SU-DHL-6 (cell line): ENCODE data around the gene SCN8A.

Source experiments
- H2AFZ ChIP-seq: fragments of 200-600 bp; sonication (generic); 2 replicates; pipeline ENCODE4 v1.6.1; 2014; ENCODE audit warnings: low read depth, mild to moderate bottlenecking, moderate library complexity, mixed read lengths, antibody characterized with exemption, low read length; ENCODE audit not compliant: severe bottlenecking
- H3F3A ChIP-seq: fragments of 200-600 bp; shearing (Covaris generic); 2 replicates; pipeline ENCODE4 v1.6.0; 2016; ENCODE audit warnings: antibody characterized with exemption, mild to moderate bottlenecking; ENCODE audit not compliant: insufficient read depth
- H3K27ac ChIP-seq: fragments of 200-600 bp; sonication (generic); 2 replicates; pipeline ENCODE4 v1.5.1; 2016; ENCODE audit warnings: low read depth, mild to moderate bottlenecking, low read length, moderate library complexity, mixed read lengths
- H3K27me3 ChIP-seq: fragments of 200-600 bp; sonication (generic), shearing (Covaris generic); 2 replicates; pipeline ENCODE4 v1.6.0; 2014; ENCODE audit warnings: mild to moderate bottlenecking, low read length
- H3K36me3 ChIP-seq: fragments of 200-600 bp; sonication (generic); 2 replicates; pipeline ENCODE4 v1.6.1; 2014; ENCODE audit warnings: mild to moderate bottlenecking, low read length, mixed read lengths
- H3K4me2 ChIP-seq: fragments of 300-600, 200-600 bp; shearing (Covaris generic), sonication (generic); 2 replicates; pipeline ENCODE4 v1.6.0; 2014; ENCODE audit warnings: low read length, low read depth, mild to moderate bottlenecking; ENCODE audit not compliant: poor library complexity, severe bottlenecking
- H3K4me3 ChIP-seq: fragments of 200-600 bp; sonication (generic); 2 replicates; pipeline ENCODE4 v1.5.1; 2014; ENCODE audit warnings: antibody characterized with exemption, low read length, mild to moderate bottlenecking, mixed read lengths; ENCODE audit not compliant: insufficient read depth, poor library complexity, severe bottlenecking
- H3K79me2 ChIP-seq: fragments of 200-600 bp; sonication (generic); 2 replicates; pipeline ENCODE4 v1.6.1; 2014; ENCODE audit warnings: mild to moderate bottlenecking, low read length, moderate library complexity; ENCODE audit not compliant: insufficient read depth
- H3K9ac ChIP-seq: fragments of 200-600 bp; sonication (generic); 2 replicates; pipeline ENCODE4 v1.7.0; 2014; ENCODE audit warnings: mild to moderate bottlenecking, low read length
- H3K9me2 ChIP-seq: fragments of 200-600 bp; sonication (generic); replicated peaks from 2 replicates; pipeline ENCODE4 v1.6.1; 2014; ENCODE audit warnings: low read length; ENCODE audit not compliant: insufficient read depth
- H3K9me3 ChIP-seq: fragments of 200-600 bp; sonication (generic); 2 replicates; pipeline ENCODE4 v1.6.1; 2014; ENCODE audit warnings: low read length, mixed read lengths; ENCODE audit not compliant: insufficient read depth
- H4K20me1 ChIP-seq: fragments of 200-600 bp; sonication (generic); 2 replicates; pipeline ENCODE4 v1.6.1; 2014; ENCODE audit warnings: low read depth, mild to moderate bottlenecking, antibody characterized with exemption, low read length, moderate library complexity, mixed read lengths
- CTCF ChIP-seq: fragments of 200-600 bp; sonication (generic); IDR thresholded peaks from one replicate; pipeline ENCODE4 v1.5.1; 2017; ENCODE audit warnings: antibody characterized with exemption, mild to moderate bottlenecking, low read length, moderate library complexity; ENCODE audit not compliant: insufficient read depth, poor library complexity, severe bottlenecking
- EZH2phosphoT487 ChIP-seq: fragments of 200-600 bp; sonication (generic), shearing (Covaris generic); conservative IDR thresholded peaks from 2 replicates; pipeline ENCODE4 v1.6.1; 2018; ENCODE audit warnings: mild to moderate bottlenecking, antibody characterized with exemption, low read length, moderate library complexity, mixed read lengths

Gene SCN8A

DNA sequence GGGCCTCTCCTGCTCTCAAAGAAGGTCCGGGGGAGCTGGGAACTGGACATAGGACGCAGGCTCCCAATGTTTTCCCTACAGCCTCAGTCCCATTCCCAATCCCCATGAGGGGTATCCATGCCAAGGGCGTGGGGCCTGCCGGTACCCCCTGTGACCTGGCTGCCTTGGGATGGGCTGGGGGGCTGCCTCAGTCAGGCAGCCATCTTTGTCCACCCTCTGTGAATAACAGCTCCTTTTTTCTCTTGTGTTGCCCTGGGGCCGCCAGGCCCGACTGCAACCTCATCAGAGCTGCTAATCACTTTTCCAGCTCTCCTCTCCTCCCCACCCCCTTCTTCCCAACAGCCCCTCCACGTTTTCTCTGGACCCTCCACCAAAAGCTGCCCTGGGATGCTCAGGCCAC, 246.3 kb downstream of the SCN8A start:
- no peak overlapping the region for H3K27ac ChIP-seq
- no peaks in the 10 kb centered on the region for H3K27me3 ChIP-seq
- no peaks in the 10 kb centered on the region for H3K9me3 ChIP-seq
- no peak overlapping the region for H3K4me2 ChIP-seq
- H4K20me1 ChIP-seq: no peaks in the 10 kb centered on the region
- no peak overlapping the region for H2AFZ ChIP-seq
- H3F3A ChIP-seq: no peaks in the 10 kb centered on the region
- TF ChIP-seq CTCF (no peak), EZH2phosphoT487 (no peak)
- H3K36me3 ChIP-seq: no peaks in the 10 kb centered on the region
- no peaks in the 10 kb centered on the region for H3K9me2 ChIP-seq
- H3K9ac ChIP-seq: no peak overlapping the region
- H3K4me3 ChIP-seq: no peak overlapping the region
- no peaks in the 10 kb centered on the region for H3K79me2 ChIP-seq

DNA sequence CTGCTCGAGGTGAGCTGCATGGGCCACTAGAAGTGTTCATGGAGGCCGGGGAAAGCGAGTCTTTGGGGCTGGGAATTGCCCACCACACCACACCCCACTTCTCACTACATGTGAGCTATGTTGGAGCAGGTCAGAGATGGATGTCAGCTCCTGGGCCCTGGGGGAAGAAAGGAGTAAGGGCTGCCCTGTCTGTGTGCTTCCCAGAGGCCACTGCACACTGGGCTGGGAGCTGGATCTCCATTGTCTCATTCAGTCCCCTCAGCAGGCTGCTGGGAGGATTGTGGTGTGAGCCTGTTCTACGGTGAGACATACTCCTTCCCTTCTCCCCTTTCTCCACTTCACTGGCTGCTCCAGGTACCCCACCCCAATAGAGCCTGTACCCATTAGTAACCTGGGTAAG, 247.0 kb downstream of the SCN8A start:
- no peaks in the 10 kb centered on the region for H3K27me3 ChIP-seq
- no peak overlapping the region for H2AFZ ChIP-seq
- H4K20me1 ChIP-seq: no peaks in the 10 kb centered on the region
- no peaks in the 10 kb centered on the region for H3F3A ChIP-seq
- H3K9me3 ChIP-seq: no peaks in the 10 kb centered on the region
- H3K27ac ChIP-seq: no peak overlapping the region
- H3K9ac ChIP-seq: no peak overlapping the region
- no peaks in the 10 kb centered on the region for H3K36me3 ChIP-seq
- TF ChIP-seq CTCF: no peak
- TF ChIP-seq EZH2phosphoT487: no peak
- H3K4me3 ChIP-seq: no peak overlapping the region
- H3K9me2 ChIP-seq: no peaks in the 10 kb centered on the region
- no peak overlapping the region for H3K4me2 ChIP-seq
- H3K79me2 ChIP-seq: no peaks in the 10 kb centered on the region

DNA sequence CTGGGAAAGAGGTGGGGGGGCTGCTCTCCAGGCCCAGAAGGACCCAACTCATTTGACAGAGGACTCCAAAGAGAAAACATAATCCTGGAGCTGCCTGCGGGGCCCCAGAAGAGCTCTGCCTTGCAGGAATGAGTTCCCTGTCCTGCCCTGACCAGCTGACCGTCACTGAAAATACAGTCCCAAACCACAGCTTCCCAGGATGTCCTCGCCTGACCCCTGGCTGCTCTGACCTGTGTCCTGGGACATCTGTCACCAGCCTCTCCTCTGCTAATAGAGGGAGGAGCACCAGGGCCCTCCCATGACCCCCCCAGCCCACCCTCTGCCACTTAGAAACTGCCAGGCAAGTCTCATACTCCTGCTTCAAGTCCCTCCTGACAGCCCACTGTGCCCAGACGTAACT, 247.7 kb downstream of the SCN8A start:
- Histone ChIP-seq H2AFZ (no peak overlapping the region), H3K9ac (no peak overlapping the region), H3K9me3 (no peaks in the 10 kb centered on the region), H3K79me2 (no peaks in the 10 kb centered on the region), H3K9me2 (no peaks in the 10 kb centered on the region), H4K20me1 (no peaks in the 10 kb centered on the region), H3F3A (no peaks in the 10 kb centered on the region), H3K4me3 (no peak overlapping the region), H3K27ac (no peak overlapping the region), H3K27me3 (no peaks in the 10 kb centered on the region), H3K36me3 (no peaks in the 10 kb centered on the region), H3K4me2 (no peak overlapping the region)
- no peak for TF ChIP-seq CTCF
- TF ChIP-seq EZH2phosphoT487: no peak
